K562 (cell line): Measurements from ENCODE around the gene CALD1. TPM values are rescaled to one million over a fixed set of nuclear protein-coding genes. Genes with fewer than 3 reads are reported as not detected.

ENCODE experiments used
- ATAC-seq: fragments of 200-7000 bp; cut with Tn5 transposase; 3 replicates; pipeline ENCODE4 v1.9.1; 2020; ENCODE audit warnings: moderate library complexity
- BruUV-seq: library from RNA; stranded (reverse); fragments of 400-500 nt; replicated peaks from 2 replicates; lab custom pipeline; 2021; lab: Mats Ljungman, UMichigan
- CTCF ChIA-PET: fragments of 300-600 bp; formaldehyde crosslinking; extraction: SDS; loops from one replicate; lab custom pipeline; 2021; ENCODE audit warnings: low intra/inter-chr PET ratio; lab: Yijun Ruan, JAX
- POLR2A ChIA-PET: fragments of 300-600, 350-650 bp; sonication (Branson Sonifier 250); formaldehyde crosslinking; extraction: SDS; loops from one replicate; lab custom pipeline; 2021; ENCODE audit warnings: antibody characterized with exemption, inconsistent platforms; lab: Yijun Ruan, JAX
- DNase-seq, 4 experiments: peaks; one replicate each; pipeline versions ENCODE4 v3.0.0 to v3.0.0-alpha.2; 2011 to 2018; ENCODE audit warnings: low spot score in 3 of 4, mixed read lengths in 3 of 4; ENCODE audit errors: extremely low read depth in 1 of 4
- FAIRE-seq: peaks from 2 replicates; lab custom pipeline; 2011; peaks lifted over from hg19 to GRCh38; lab: Jason Lieb, UNC
- H2AFZ ChIP-seq: 2 replicates; pipeline ENCODE4 v1.6.0; 2011; ENCODE audit warnings: low read depth, low read length, control low read depth, inconsistent platforms
- H3K27ac ChIP-seq: fragments of 200-600 bp; 3 replicates; pipeline ENCODE4 v1.8.0; 2011; ENCODE audit warnings: low read depth, mild to moderate bottlenecking, control low read depth, inconsistent platforms, low read length, moderate library complexity, mixed read lengths; ENCODE audit errors: extremely low read depth
- H3K27me3 ChIP-seq, 2 experiments: fragments of 300-600 bp in 1 of 2; 2 replicates in 1 of 2; 3 replicates in 1 of 2; pipeline versions ENCODE4 v1.6.0 to v1.8.0; 2011; ENCODE audit warnings: inconsistent platforms in 2 of 2, low read length in 2 of 2, mild to moderate bottlenecking in 1 of 2, mixed read lengths in 1 of 2, moderate library complexity in 1 of 2; ENCODE audit not compliant: control insufficient read depth in 2 of 2, insufficient read depth in 2 of 2
- H3K36me3 ChIP-seq: fragments of 300-600 bp; 3 replicates; pipeline ENCODE4 v1.8.0; 2011; ENCODE audit warnings: mild to moderate bottlenecking, low read length, inconsistent platforms; ENCODE audit not compliant: control insufficient read depth, insufficient read depth
- H3K4me1 ChIP-seq, 2 experiments: fragments of 200-600 bp in 1 of 2; replicated peaks in 1 of 2; 2 replicates in 1 of 2; 3 replicates in 1 of 2; pipeline versions ENCODE4 v1.5.1 to v1.8.0; 2011; ENCODE audit warnings: inconsistent platforms in 2 of 2, low read length in 2 of 2, mild to moderate bottlenecking in 1 of 2, mixed read lengths in 1 of 2, moderate library complexity in 1 of 2; ENCODE audit not compliant: control insufficient read depth in 2 of 2, insufficient read depth in 2 of 2
- H3K4me2 ChIP-seq: 2 replicates; pipeline ENCODE4 v1.6.1; 2011; ENCODE audit warnings: low read length, control low read depth, inconsistent platforms, mixed read lengths; ENCODE audit not compliant: insufficient read depth
- H3K4me3 ChIP-seq: fragments of 200-600 bp; sonication (generic), shearing (Covaris generic); 2 replicates; pipeline ENCODE4 v1.5.1; 2016; ENCODE audit warnings: control low read depth, inconsistent platforms
- H3K79me2 ChIP-seq: fragments of 200-600 bp; 3 replicates; pipeline ENCODE4 v1.8.0; 2011; ENCODE audit warnings: low read length, inconsistent platforms; ENCODE audit not compliant: control insufficient read depth, insufficient read depth
- H3K9ac ChIP-seq, 2 experiments: 2 replicates each; pipeline versions ENCODE4 v1.6.0 to v1.6.1; 2011; ENCODE audit warnings: low read depth in 2 of 2, low read length in 2 of 2, control low read depth in 1 of 2, inconsistent platforms in 1 of 2, mild to moderate bottlenecking in 1 of 2, mixed read lengths in 1 of 2; ENCODE audit not compliant: insufficient read depth in 1 of 2
- H3K9me1 ChIP-seq: one replicate; pipeline ENCODE4 v1.6.0; 2011; ENCODE audit warnings: inconsistent platforms, mild to moderate bottlenecking, low read length, moderate library complexity; ENCODE audit not compliant: control insufficient read depth, insufficient read depth
- H3K9me3 ChIP-seq: replicated peaks from 2 replicates; pipeline ENCODE4 v1.5.1; 2011; ENCODE audit warnings: low read depth, low read length, inconsistent platforms; ENCODE audit not compliant: control insufficient read depth, insufficient read depth
- H4K20me1 ChIP-seq: replicated peaks from 2 replicates; pipeline ENCODE4 v1.6.1; 2011; ENCODE audit warnings: low read length, inconsistent platforms, mixed read lengths; ENCODE audit not compliant: control insufficient read depth, insufficient read depth
- HLTF ChIP-seq: fragments of 450-650 bp; IDR thresholded peaks from 2 replicates; pipeline ENCODE4 v1.6.1; 2016
- MAFG ChIP-seq: fragments of 450-650 bp; conservative IDR thresholded peaks from 2 replicates; pipeline ENCODE4 v1.6.1; 2016; ENCODE audit warnings: missing genetic modification characterization, missing compliant biosample characterization
- SUPT5H ChIP-seq: fragments of 450-650 bp; IDR thresholded peaks from 2 replicates; pipeline ENCODE4 v1.6.1; 2016
- ZBTB17 ChIP-seq: fragments of 450-650 bp; formaldehyde crosslinking; IDR thresholded peaks from 2 replicates; pipeline ENCODE4 v1.4.0; 2020; ENCODE audit warnings: mild to moderate bottlenecking
- ZNF174 ChIP-seq: fragments of 250-450 bp; sonication (Bioruptor Pico); IDR thresholded peaks from 2 replicates; pipeline ENCODE4 v1.4.0; 2020; ENCODE audit warnings: mild to moderate bottlenecking
- ZSCAN32 ChIP-seq: fragments of 450-650 bp; formaldehyde crosslinking; IDR thresholded peaks from 2 replicates; pipeline ENCODE4 v1.4.0; 2020; ENCODE audit warnings: mild to moderate bottlenecking, moderate library complexity
- WGBS: fragments of 100-300 bp; shearing (Covaris generic); methylation state at CpG from one replicate; pipeline ENCODE4 v1.1.6; 2016; ENCODE audit warnings: low coverage, mixed read lengths; ENCODE audit not compliant: insufficient coverage; ENCODE audit errors: missing lambda C conversion rate; 5-methylcytosine and 5-hydroxymethylcytosine counted together
- in situ Hi-C: fragments of 300-500 bp; cut with MboI; formaldehyde crosslinking; loops from 4 replicates; pipeline ENCODE4 v1.15.0; 2018; ENCODE audit warnings: inconsistent platforms, mixed read lengths
- intact Hi-C: fragments of 100-400 bp; cut with micrococcal nuclease; formaldehyde crosslinking; loops from 2 replicates; pipeline ENCODE4 v1.14.2; 2022
- polyA plus RNA-seq, 8 experiments: library from polyadenylated mRNA; depleted of rRNA in 4 of 8; stranded (reverse) in 5 of 8; unstranded in 3 of 8; fragments of >200 nt; fragmentation: Nextera tagmentation in 2 of 8; fragmentation: Illumina TruSeq in 1 of 8; extraction: Ambion mirVana in 2 of 8; extraction: Trizol in 1 of 8; gene quantifications; 2 replicates each; pipeline versions ENCODE4 v1.2.1 to v1.2.3, GENCODE V29; 2011 to 2014; ENCODE audit warnings: inconsistent platforms in 1 of 8, missing spikeins in 1 of 8
- total RNA-seq, 7 experiments: library from RNA; depleted of rRNA in 6 of 7; stranded (reverse); fragments of >200 nt in 6 of 7; fragmentation: Illumina TruSeq in 2 of 7; extraction: Trizol in 2 of 7; gene quantifications; 2 replicates each; pipeline versions ENCODE4 v1.2.1 to v1.2.3, GENCODE V29; 2011 to 2021; ENCODE audit warnings: low replicate concordance in 1 of 7
- TF ChIP-seq, protein P1 (sequence below): fragments of 200-800 bp; sonication (Bioruptor generic); IDR thresholded peaks from 2 replicates; pipeline ENCODE4 v1.6.1; 2017; ENCODE audit warnings: missing genetic modification characterization, missing compliant biosample characterization

Gene CALD1
- total and polyA plus RNA-seq, 9 of the 15 experiments (the other 6 are each of a cell fraction or from before 2014, with no cell fraction given), result 0.40 TPM; not detected in 8

DNA sequence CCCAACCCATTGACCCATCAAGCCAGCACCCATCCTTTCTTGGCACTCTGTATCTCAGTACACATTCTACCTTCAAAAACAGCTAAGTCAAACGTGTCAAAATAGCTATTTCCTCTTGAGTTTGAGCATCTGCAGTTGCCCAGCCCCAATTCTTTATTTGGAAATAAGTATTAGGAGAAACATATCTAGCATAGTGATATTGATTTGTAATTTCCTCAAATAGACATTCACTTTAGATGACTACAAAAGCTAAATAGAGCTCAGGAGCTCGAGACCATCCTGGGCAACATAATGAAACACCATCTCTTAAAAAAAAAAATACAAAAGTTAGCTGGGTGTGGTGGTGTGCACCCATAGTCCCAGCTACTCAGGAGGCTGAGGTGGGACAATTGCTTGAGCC lies 147.6 kb downstream of the CALD1 start:
- H4K20me1 ChIP-seq, result no peaks in the 10 kb centered on the region
- H3K4me2 ChIP-seq, result no peak overlapping the region
- H3K9me1 ChIP-seq, result no peaks in the 10 kb centered on the region
- no peak overlapping the region for H3K4me3 ChIP-seq
- H2AFZ ChIP-seq, result no peak overlapping the region
- BruUV-seq, result no TSS peak
- ATAC-seq (no peak), FAIRE-seq (no peak), DNase-seq (no peak)
- H3K27me3 ChIP-seq, result peaks cover 6 to 9% of the 10 kb centered on the region in 2 experiments
- 0% methylated on average over 2 of the region's 2 CpGs for WGBS
- ChIA-PET CTCF (no interaction called here), POLR2A (no interaction called here)
- H3K9ac ChIP-seq, result no peak overlapping the region
- intact Hi-C loops (no loop called here), in situ Hi-C loops (no loop called here)
- H3K9me3 ChIP-seq, result no peaks in the 10 kb centered on the region
- TF ChIP-seq, protein P1, sequence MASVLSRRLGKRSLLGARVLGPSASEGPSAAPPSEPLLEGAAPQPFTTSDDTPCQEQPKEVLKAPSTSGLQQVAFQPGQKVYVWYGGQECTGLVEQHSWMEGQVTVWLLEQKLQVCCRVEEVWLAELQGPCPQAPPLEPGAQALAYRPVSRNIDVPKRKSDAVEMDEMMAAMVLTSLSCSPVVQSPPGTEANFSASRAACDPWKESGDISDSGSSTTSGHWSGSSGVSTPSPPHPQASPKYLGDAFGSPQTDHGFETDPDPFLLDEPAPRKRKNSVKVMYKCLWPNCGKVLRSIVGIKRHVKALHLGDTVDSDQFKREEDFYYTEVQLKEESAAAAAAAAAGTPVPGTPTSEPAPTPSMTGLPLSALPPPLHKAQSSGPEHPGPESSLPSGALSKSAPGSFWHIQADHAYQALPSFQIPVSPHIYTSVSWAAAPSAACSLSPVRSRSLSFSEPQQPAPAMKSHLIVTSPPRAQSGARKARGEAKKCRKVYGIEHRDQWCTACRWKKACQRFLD (CRISPR knock-in tag), result no peak
- TF ChIP-seq ZNF174 (CRISPR knock-in tag), result no peak
- TF ChIP-seq ZSCAN32 (CRISPR knock-in tag), result no peak
- no peak for TF ChIP-seq ZBTB17 (CRISPR knock-in tag)
- no peak for TF ChIP-seq SUPT5H
- TF ChIP-seq HLTF, result no peak
- TF ChIP-seq MAFG, result no peak
- no peaks in the 10 kb centered on the region; a peak in 2 of 5 replicates for H3K4me1 ChIP-seq
- H3K36me3 ChIP-seq, result no peaks in the 10 kb centered on the region
- H3K79me2 ChIP-seq, result no peaks in the 10 kb centered on the region
- no peak overlapping the region for H3K27ac ChIP-seq
